ENCODE results near the gene PTAFR. TPM values are rescaled to one million over a fixed set of nuclear protein-coding genes. Genes with fewer than 3 reads are reported as not detected.
A peak's percentile ranks its signal among the peaks of the same experiment; 100 is the strongest.

Gene PTAFR
- total RNA-seq, 2 donors from 2014 or later: 2.4 to 3.7 TPM

GRCh38 chr1:28104866-28105467 lies 71.5 kb downstream of the PTAFR start:
- intact Hi-C loops (cut with DNase I, micrococcal nuclease): no loop called here
- DNase-seq (peak; percentile 70 to 80), ATAC-seq (peak; percentile 98)

GRCh38 chr1:28102189-28102588 lies 74.3 kb downstream of the PTAFR start:
- ATAC-seq (peak; percentile 21), DNase-seq (no peak)
- intact Hi-C loops (cut with DNase I, micrococcal nuclease): no loop called here

- intact Hi-C loops (cut with DNase I, micrococcal nuclease): no loop called here
- ATAC-seq: no peak
- DNase-seq: no peak
Measured at GRCh38 chr1:28099050-28099769, 77.3 kb downstream of the PTAFR start.

Other genes with a start within 250 kb of the PTAFR start
- 10 to 100 TPM; 57.1 to 62.4 TPM for gene SMPDL3B, start 241.7 kb downstream of the PTAFR start, total RNA-seq
- 1 to 10 TPM; 8.4 to 9.9 TPM for gene XKR8, start 216.7 kb downstream of the PTAFR start, total RNA-seq
- gene EYA3, start 88.1 kb downstream of the PTAFR start, total RNA-seq: 10 to 100 TPM; 22.9 to 23.5 TPM
- gene DNAJC8, start 56.3 kb upstream of the PTAFR start, total RNA-seq: 10 to 100 TPM; 45.7 to 48.6 TPM
- 100 to 1,000 TPM; 251 to 302 TPM for gene ATP5IF1, start 59.4 kb upstream of the PTAFR start, total RNA-seq
- 10 to 100 TPM; 34.7 to 40.3 TPM for gene SESN2, start 82.8 kb upstream of the PTAFR start, total RNA-seq
- gene MED18, start 152.3 kb upstream of the PTAFR start, total RNA-seq: 10 to 100 TPM; 29.1 to 31.6 TPM
- 10 to 100 TPM; 46.7 to 61.8 TPM for gene PHACTR4, start 193.1 kb upstream of the PTAFR start, total RNA-seq